Mesothelial cell of epicardium (in vitro differentiated cells): ENCODE data around the gene MRPS25. TPM values are rescaled to one million over a fixed set of nuclear protein-coding genes. Genes with fewer than 3 reads are reported as not detected.
A peak's percentile ranks its signal among the peaks of the same experiment; 100 is the strongest.

Experiments used
- DNase-seq, 2 experiments: peaks; one replicate each; pipeline ENCODE4 v3.0.0; 2021; ENCODE audit warnings: low spot score in 2 of 2; ENCODE audit not compliant: unreplicated experiment in 2 of 2
- H3K27ac Mint-ChIP-seq: 2 replicates; pipeline ENCODE4 v1.8.0; 2021; ENCODE audit warnings: mixed read lengths
- H3K27me3 Mint-ChIP-seq: 2 replicates; pipeline ENCODE4 v1.8.0; 2021; ENCODE audit warnings: low read depth, mixed read lengths
- H3K36me3 Mint-ChIP-seq: 2 replicates; pipeline ENCODE4 v1.8.0; 2021; ENCODE audit warnings: mixed read lengths
- H3K4me1 Mint-ChIP-seq: 2 replicates; pipeline ENCODE4 v1.8.0; 2021; ENCODE audit warnings: mixed read lengths
- H3K4me3 Mint-ChIP-seq: 2 replicates; pipeline ENCODE4 v1.8.0; 2021; ENCODE audit warnings: mild to moderate bottlenecking, moderate library complexity, mixed read lengths
- H3K9me3 Mint-ChIP-seq: 2 replicates; pipeline ENCODE4 v1.8.0; 2021; ENCODE audit warnings: mixed read lengths
- CTCF ChIP-seq: fragments of 200-600 bp; sonication (generic); IDR thresholded peaks from one replicate; pipeline ENCODE4 v1.5.0; 2021; ENCODE audit warnings: antibody characterized with exemption; ENCODE audit not compliant: unreplicated experiment
- total RNA-seq: library from RNA; stranded (reverse); gene quantifications from 3 replicates; pipeline ENCODE4 v1.2.1, GENCODE V29; 2021

Gene MRPS25
- total RNA-seq, 1 donor from 2014 or later = 70.4 TPM

DNA sequence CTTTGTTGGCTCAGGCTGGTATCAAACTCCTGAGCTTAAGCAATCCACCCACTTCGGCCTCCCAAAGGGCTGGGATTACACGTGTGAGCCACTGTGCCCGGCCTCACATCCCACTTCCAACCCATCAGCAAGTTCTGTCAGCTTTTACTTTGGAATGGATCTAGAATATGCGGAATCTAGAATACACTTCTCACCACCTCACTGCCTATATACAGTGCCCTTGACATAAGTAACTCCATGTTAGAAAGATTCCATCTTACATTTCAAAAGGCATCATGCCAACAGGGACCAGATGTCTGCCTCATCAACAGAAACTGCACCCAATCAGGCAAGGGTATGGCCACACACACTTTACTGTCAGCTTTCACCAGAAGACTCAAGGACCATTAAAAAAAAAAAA, 43.8 kb upstream of the MRPS25 start:
- Mint-ChIP-seq H3K36me3 (no peaks in the 10 kb centered on the region), H3K27me3 (peaks cover 27% of the 10 kb centered on the region), H3K4me1 (no peaks in the 10 kb centered on the region), H3K9me3 (no peaks in the 10 kb centered on the region), H3K27ac (no peak overlapping the region), H3K4me3 (no peak overlapping the region)
- no peak for TF ChIP-seq CTCF
- no peak for DNase-seq

DNA sequence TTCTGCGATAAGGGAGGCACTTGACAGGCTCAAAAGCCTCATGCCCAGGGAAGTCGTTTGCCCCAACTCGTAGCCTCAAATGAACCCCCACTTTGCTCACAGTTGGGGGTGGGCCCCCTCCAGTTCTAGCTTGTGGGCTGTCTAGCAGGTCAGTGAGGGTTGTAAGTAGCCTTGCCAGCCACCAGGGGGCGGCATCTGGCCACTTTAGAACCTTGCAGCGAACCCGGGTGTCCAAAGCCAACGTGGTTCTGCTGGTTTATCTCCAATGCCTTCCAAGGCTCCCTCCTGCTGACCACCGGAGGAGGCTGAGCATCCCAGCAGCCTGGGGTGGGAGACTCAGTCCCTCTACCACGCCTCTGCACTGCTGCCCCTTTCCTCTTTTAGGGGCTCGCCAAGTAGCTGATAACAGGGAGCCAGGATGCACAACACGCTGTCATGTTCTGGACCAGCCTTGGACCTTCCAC, 43.0 kb upstream of the MRPS25 start:
- H3K9me3 Mint-ChIP-seq = no peaks in the 10 kb centered on the region
- no peaks in the 10 kb centered on the region for H3K36me3 Mint-ChIP-seq
- no peaks in the 10 kb centered on the region for H3K4me1 Mint-ChIP-seq
- TF ChIP-seq CTCF = peak; percentile 86
- peak; percentile 55 to 79 for DNase-seq
- no peak overlapping the region for H3K4me3 Mint-ChIP-seq
- H3K27ac Mint-ChIP-seq = no peak overlapping the region
- peaks cover 27% of the 10 kb centered on the region for H3K27me3 Mint-ChIP-seq

DNA sequence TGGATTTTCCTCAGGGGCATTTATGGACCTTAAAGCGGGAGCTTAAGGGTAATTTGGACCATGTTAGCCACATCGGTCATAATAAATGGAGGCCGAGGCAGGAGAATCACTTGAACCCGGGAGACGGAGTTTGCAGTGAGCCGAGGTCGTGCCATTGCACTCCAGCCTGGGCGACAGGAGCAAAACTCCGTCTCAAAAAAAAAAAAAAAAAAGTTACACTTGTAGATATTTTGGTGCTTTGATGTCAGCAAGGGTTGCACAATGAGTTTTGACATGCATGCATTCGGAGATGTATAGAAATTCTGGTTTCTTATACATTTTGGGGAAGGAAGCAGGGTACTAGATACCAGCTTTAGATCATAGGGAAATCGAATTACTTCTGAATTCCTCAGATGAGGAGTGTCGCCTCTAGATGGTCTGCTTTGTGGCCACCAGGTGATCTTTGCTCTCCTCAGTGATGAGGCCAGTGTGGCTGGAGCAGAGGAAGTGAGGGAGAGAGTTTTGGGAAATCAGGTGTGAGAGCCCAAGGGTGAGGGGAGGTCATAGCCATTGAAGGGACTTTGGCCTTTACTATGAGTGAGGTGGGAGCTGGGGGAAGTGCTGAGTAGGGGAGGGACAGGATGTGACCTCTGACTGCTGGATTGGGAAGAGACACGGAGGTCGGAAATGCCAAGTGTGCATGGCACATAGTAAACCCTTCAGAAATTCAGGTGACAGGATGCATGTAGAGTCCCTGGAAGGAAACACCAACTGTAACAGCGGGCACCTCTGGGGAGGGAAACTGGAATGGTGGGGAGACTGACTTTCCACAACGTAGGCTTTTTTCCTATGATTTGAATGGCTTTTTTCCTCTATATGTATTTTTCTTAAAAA, 42.2 kb upstream of the MRPS25 start:
- no peak overlapping the region for H3K27ac Mint-ChIP-seq
- no peak overlapping the region for H3K4me3 Mint-ChIP-seq

GRCh38 chr3:15102836-15103235, 37.7 kb upstream of the MRPS25 start:
- peaks cover 10% of the 10 kb centered on the region for H3K4me1 Mint-ChIP-seq
- TF ChIP-seq CTCF = no peak
- H3K36me3 Mint-ChIP-seq = no peaks in the 10 kb centered on the region
- H3K27ac Mint-ChIP-seq = no peak overlapping the region
- H3K27me3 Mint-ChIP-seq = peaks cover 13% of the 10 kb centered on the region
- H3K4me3 Mint-ChIP-seq = no peak overlapping the region
- H3K9me3 Mint-ChIP-seq = no peaks in the 10 kb centered on the region
- DNase-seq = no peak

More for the DNA sequence above, 42.2 kb upstream of the MRPS25 start:
- no peak for DNase-seq
- Mint-ChIP-seq H3K4me1 (no peaks in the 10 kb centered on the region), H3K9me3 (no peaks in the 10 kb centered on the region), H3K36me3 (no peaks in the 10 kb centered on the region), H3K27me3 (peaks cover 27% of the 10 kb centered on the region)
- TF ChIP-seq CTCF = no peak

DNA sequence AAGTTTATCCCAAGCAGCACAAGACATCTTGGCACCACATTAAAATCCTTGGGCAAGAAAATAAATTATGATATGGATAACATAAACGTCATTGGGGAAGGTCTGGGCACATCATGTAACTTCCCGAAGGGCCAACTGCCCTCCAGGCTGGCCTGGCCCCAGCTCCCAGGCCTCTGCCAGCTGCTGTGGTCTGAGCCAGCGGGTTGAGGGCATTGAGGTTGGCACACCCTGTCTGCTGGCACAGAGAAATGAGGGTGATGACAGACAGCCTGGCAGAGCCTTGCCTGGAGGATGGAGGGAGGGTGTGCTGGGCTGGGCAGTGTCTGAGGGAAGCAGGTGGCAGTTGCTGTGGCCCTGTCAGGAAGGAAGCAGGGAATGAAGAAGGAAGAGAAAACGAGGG, 37.1 kb upstream of the MRPS25 start:
- Mint-ChIP-seq H3K9me3 (no peaks in the 10 kb centered on the region), H3K27me3 (peaks cover 10% of the 10 kb centered on the region), H3K36me3 (no peaks in the 10 kb centered on the region), H3K4me3 (no peak overlapping the region), H3K4me1 (peaks cover 15% of the 10 kb centered on the region), H3K27ac (no peak overlapping the region)
- no peak for TF ChIP-seq CTCF
- DNase-seq = no peak
